ENCODE measurements around the gene SPATA25. TPM values are rescaled to one million over a fixed set of nuclear protein-coding genes. Genes with fewer than 3 reads are reported as not detected.

Gene SPATA25
- total and polyA plus RNA-seq, 2 donors (not counting 1 experiment from before 2014, with no cell fraction given): 0.19 to 3.6 TPM

- no peaks in the 10 kb centered on the region for H3K79me2 ChIP-seq (ENCODE audit: control insufficient read depth, insufficient read depth, low read length)
- H3K9me3 ChIP-seq (ENCODE audit: control insufficient read depth, insufficient read depth, low read depth, low read length): no peaks in the 10 kb centered on the region
- no peak overlapping the region for H3K4me2 ChIP-seq (ENCODE audit: extremely low read depth, insufficient read depth, low read length)
These were observed 38.3 kb downstream of the SPATA25 start for GRCh38 chr20:45848969-45849582.

GRCh38 chr20:45848421-45848820, 39.0 kb downstream of the SPATA25 start:
- no peaks in the 10 kb centered on the region for H3K4me1 ChIP-seq (ENCODE audit: control insufficient read depth, extremely low read depth, insufficient read depth, low read length)
- H3K36me3 ChIP-seq (ENCODE audit: control insufficient read depth, insufficient read depth, low read length): peaks cover 5% of the 10 kb centered on the region
- DNase-seq (ENCODE audit: low read depth in 2 of 2): no peak
- H3K27ac ChIP-seq (ENCODE audit: insufficient read depth, low read length): no peak overlapping the region
- no peaks in the 10 kb centered on the region for H3K9me3 ChIP-seq (ENCODE audit: control insufficient read depth, insufficient read depth, low read depth, low read length)
- H4K20me1 ChIP-seq (ENCODE audit: control insufficient read depth, extremely low read depth, insufficient read depth, low read length): no peaks in the 10 kb centered on the region
- no peaks in the 10 kb centered on the region for H3K79me2 ChIP-seq (ENCODE audit: control insufficient read depth, insufficient read depth, low read length)
- no peak overlapping the region for H3K4me3 ChIP-seq (replicated peaks in 1 of 4; ENCODE audit: control extremely low read depth in 1 of 4, insufficient read depth in 1 of 4, low read depth in 3 of 4, low read length in 4 of 4)
- H3K9ac ChIP-seq (ENCODE audit: insufficient read depth, low read length): no peak overlapping the region
- TF ChIP-seq, protein P1, sequence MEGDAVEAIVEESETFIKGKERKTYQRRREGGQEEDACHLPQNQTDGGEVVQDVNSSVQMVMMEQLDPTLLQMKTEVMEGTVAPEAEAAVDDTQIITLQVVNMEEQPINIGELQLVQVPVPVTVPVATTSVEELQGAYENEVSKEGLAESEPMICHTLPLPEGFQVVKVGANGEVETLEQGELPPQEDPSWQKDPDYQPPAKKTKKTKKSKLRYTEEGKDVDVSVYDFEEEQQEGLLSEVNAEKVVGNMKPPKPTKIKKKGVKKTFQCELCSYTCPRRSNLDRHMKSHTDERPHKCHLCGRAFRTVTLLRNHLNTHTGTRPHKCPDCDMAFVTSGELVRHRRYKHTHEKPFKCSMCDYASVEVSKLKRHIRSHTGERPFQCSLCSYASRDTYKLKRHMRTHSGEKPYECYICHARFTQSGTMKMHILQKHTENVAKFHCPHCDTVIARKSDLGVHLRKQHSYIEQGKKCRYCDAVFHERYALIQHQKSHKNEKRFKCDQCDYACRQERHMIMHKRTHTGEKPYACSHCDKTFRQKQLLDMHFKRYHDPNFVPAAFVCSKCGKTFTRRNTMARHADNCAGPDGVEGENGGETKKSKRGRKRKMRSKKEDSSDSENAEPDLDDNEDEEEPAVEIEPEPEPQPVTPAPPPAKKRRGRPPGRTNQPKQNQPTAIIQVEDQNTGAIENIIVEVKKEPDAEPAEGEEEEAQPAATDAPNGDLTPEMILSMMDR (conservative IDR thresholded peaks at IDR 0.05 in 1 of 2, IDR thresholded peaks at IDR 0.05 in 1 of 2; ENCODE audit: low read depth in 1 of 2, low read length in 2 of 2): no peak
- no peak for TF ChIP-seq EZH2 (IDR thresholded peaks at IDR 0.05; ENCODE audit: low read length, missing control alignments)
- H2AFZ ChIP-seq (ENCODE audit: low read length): no peak overlapping the region
- no peak overlapping the region for H3K4me2 ChIP-seq (ENCODE audit: extremely low read depth, insufficient read depth, low read length)
- no peaks in the 10 kb centered on the region for H3K27me3 ChIP-seq (ENCODE audit: control insufficient read depth, insufficient read depth, low read length)

More at GRCh38 chr20:45848969-45849582, 38.3 kb downstream of the SPATA25 start:
- Histone ChIP-seq H3K4me1 (ENCODE audit: control insufficient read depth, extremely low read depth, insufficient read depth, low read length) (no peaks in the 10 kb centered on the region), H3K4me3 (replicated peaks in 1 of 4; ENCODE audit: control extremely low read depth in 1 of 4, insufficient read depth in 1 of 4, low read depth in 3 of 4, low read length in 4 of 4) (no peak overlapping the region), H3K9ac (ENCODE audit: insufficient read depth, low read length) (no peak overlapping the region), H2AFZ (ENCODE audit: low read length) (no peak overlapping the region), H4K20me1 (ENCODE audit: control insufficient read depth, extremely low read depth, insufficient read depth, low read length) (no peaks in the 10 kb centered on the region), H3K27me3 (ENCODE audit: control insufficient read depth, insufficient read depth, low read length) (no peaks in the 10 kb centered on the region), H3K36me3 (ENCODE audit: control insufficient read depth, insufficient read depth, low read length) (peaks cover 2% of the 10 kb centered on the region), H3K27ac (ENCODE audit: insufficient read depth, low read length) (no peak overlapping the region)
- TF ChIP-seq EZH2 (IDR thresholded peaks at IDR 0.05; ENCODE audit: low read length, missing control alignments): no peak
- TF ChIP-seq, protein P1 (conservative IDR thresholded peaks at IDR 0.05 in 1 of 2, IDR thresholded peaks at IDR 0.05 in 1 of 2; ENCODE audit: low read depth in 1 of 2, low read length in 2 of 2): no peak
- DNase-seq (ENCODE audit: low read depth in 2 of 2): no peak

DNA sequence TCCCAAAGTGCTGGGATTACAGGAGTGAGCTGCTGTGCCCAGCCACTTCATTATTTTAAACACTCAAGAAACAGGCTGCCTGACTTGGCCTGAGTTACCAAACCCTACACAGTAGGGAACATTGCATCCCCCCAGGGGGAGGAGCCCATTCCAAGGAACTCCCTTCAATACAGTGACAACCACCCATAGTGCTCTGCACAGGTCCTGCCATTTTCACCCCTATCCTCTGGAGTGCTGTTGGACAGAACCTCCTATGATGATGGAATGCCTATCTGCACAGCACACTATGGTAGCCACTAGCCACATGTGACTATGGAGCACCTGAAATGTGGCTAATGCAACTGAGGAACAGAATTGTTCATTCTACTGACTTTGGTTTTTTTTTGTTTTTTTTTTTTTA, 42.0 kb downstream of the SPATA25 start:
- H3K9me3 ChIP-seq (ENCODE audit: control insufficient read depth, insufficient read depth, low read depth, low read length): no peaks in the 10 kb centered on the region
- no peak overlapping the region for H3K4me3 ChIP-seq (replicated peaks in 1 of 4; ENCODE audit: control extremely low read depth in 1 of 4, insufficient read depth in 1 of 4, low read depth in 3 of 4, low read length in 4 of 4)
- peaks cover 23% of the 10 kb centered on the region for H3K36me3 ChIP-seq (ENCODE audit: control insufficient read depth, insufficient read depth, low read length)
- H4K20me1 ChIP-seq (ENCODE audit: control insufficient read depth, extremely low read depth, insufficient read depth, low read length): no peaks in the 10 kb centered on the region
- no peaks in the 10 kb centered on the region for H3K27me3 ChIP-seq (ENCODE audit: control insufficient read depth, insufficient read depth, low read length)
- no peak overlapping the region for H2AFZ ChIP-seq (ENCODE audit: low read length)
- no peaks in the 10 kb centered on the region for H3K4me1 ChIP-seq (ENCODE audit: control insufficient read depth, extremely low read depth, insufficient read depth, low read length)
- no peak overlapping the region for H3K27ac ChIP-seq (ENCODE audit: insufficient read depth, low read length)
- H3K9ac ChIP-seq (ENCODE audit: insufficient read depth, low read length): no peak overlapping the region
- TF ChIP-seq, protein P1 (conservative IDR thresholded peaks at IDR 0.05 in 1 of 2, IDR thresholded peaks at IDR 0.05 in 1 of 2; ENCODE audit: low read depth in 1 of 2, low read length in 2 of 2): no peak
- no peak for TF ChIP-seq EZH2 (IDR thresholded peaks at IDR 0.05; ENCODE audit: low read length, missing control alignments)
- no peaks in the 10 kb centered on the region for H3K79me2 ChIP-seq (ENCODE audit: control insufficient read depth, insufficient read depth, low read length)
- H3K4me2 ChIP-seq (ENCODE audit: extremely low read depth, insufficient read depth, low read length): no peak overlapping the region
- DNase-seq (ENCODE audit: low read depth in 2 of 2): no peak
